OCI-LY1 (cell line): ENCODE results near the gene MYO1G.

Source experiments
- H2AFZ ChIP-seq: fragments of 200-600 bp; sonication (generic), shearing (Covaris generic); 2 replicates; pipeline ENCODE4 v1.6.0; 2014; ENCODE audit warnings: antibody characterized with exemption, mild to moderate bottlenecking, low read length
- H3F3A ChIP-seq: fragments of 200-600 bp; sonication (generic), shearing (Covaris generic); 2 replicates; pipeline ENCODE4 v1.6.0; 2014; ENCODE audit warnings: mild to moderate bottlenecking, antibody characterized with exemption, low read length, moderate library complexity; ENCODE audit not compliant: insufficient read depth
- H3K27ac ChIP-seq: fragments of 200-600 bp; sonication (generic); 2 replicates; pipeline ENCODE4 v1.5.1; 2014; ENCODE audit warnings: low read length, mixed run types, mild to moderate bottlenecking, low read depth; ENCODE audit not compliant: poor library complexity, severe bottlenecking
- H3K27me3 ChIP-seq: fragments of 200-600 bp; sonication (generic); 2 replicates; pipeline ENCODE4 v1.6.0; 2014; ENCODE audit warnings: antibody characterized with exemption, mild to moderate bottlenecking, low read length, moderate library complexity; ENCODE audit not compliant: insufficient read depth
- H3K36me3 ChIP-seq: fragments of 200-600 bp; sonication (generic); 2 replicates; pipeline ENCODE4 v1.6.1; 2014; ENCODE audit warnings: mild to moderate bottlenecking, antibody characterized with exemption, low read length, moderate library complexity, mixed read lengths; ENCODE audit not compliant: insufficient read depth
- H3K4me1 ChIP-seq: fragments of 200-600 bp; sonication (generic); 2 replicates; pipeline ENCODE4 v1.5.1; 2014; ENCODE audit warnings: mild to moderate bottlenecking, low read length, moderate library complexity; ENCODE audit not compliant: insufficient read depth, severe bottlenecking
- H3K4me2 ChIP-seq: fragments of 200-600 bp; sonication (generic), shearing (Covaris generic); 2 replicates; pipeline ENCODE4 v1.6.1; 2014; ENCODE audit warnings: low read length
- H3K4me3 ChIP-seq: fragments of 200-600 bp; sonication (generic); 2 replicates; pipeline ENCODE4 v1.5.1; 2014; ENCODE audit warnings: low read length, low read depth, mild to moderate bottlenecking, mixed read lengths; ENCODE audit not compliant: poor library complexity, severe bottlenecking
- H3K79me2 ChIP-seq: fragments of 200-600 bp; shearing (Covaris generic); 2 replicates; pipeline ENCODE4 v1.6.1; 2016; ENCODE audit warnings: mixed run types, low read length, mixed read lengths; ENCODE audit not compliant: insufficient read depth
- H3K9ac ChIP-seq: fragments of 200-600 bp; sonication (generic), shearing (Covaris generic); 2 replicates; pipeline ENCODE4 v1.6.1; 2014; ENCODE audit warnings: mild to moderate bottlenecking, low read length, mixed read lengths
- H3K9me2 ChIP-seq: fragments of 200-600 bp; sonication (generic), shearing (Covaris generic); 2 replicates; pipeline ENCODE4 v1.6.1; 2014; ENCODE audit warnings: low read depth, mild to moderate bottlenecking, low read length, mixed read lengths
- H3K9me3 ChIP-seq: fragments of 200-600 bp; shearing (Covaris generic); 2 replicates; pipeline ENCODE4 v1.6.1; 2014; ENCODE audit warnings: low read length, mixed read lengths
- H4K20me1 ChIP-seq: fragments of 200-600 bp; sonication (generic), shearing (Covaris generic); 2 replicates; pipeline ENCODE4 v1.6.0; 2016; ENCODE audit warnings: mild to moderate bottlenecking, low read length; ENCODE audit not compliant: insufficient read depth
- CTCF ChIP-seq: fragments of 200-600 bp; sonication (generic), shearing (Covaris generic); IDR thresholded peaks from 2 replicates; pipeline ENCODE4 v1.5.1; 2017; ENCODE audit warnings: mild to moderate bottlenecking, antibody characterized with exemption, low read length, moderate library complexity, mixed read lengths
- EZH2 ChIP-seq: fragments of 200-600 bp; sonication (generic), shearing (Covaris generic); IDR thresholded peaks from 2 replicates; pipeline ENCODE4 v1.8.0; 2017; ENCODE audit warnings: borderline replicate concordance, mixed run types, mild to moderate bottlenecking, antibody characterized with exemption, low read length, moderate library complexity, mixed read lengths

MYO1G gene

GRCh38 chr7:44912775-44913347 is 66.0 kb downstream of the MYO1G start:
- H2AFZ ChIP-seq = no peak overlapping the region
- no peak overlapping the region for H3K9ac ChIP-seq

More at GRCh38 chr7:44912775-44913347, 66.0 kb downstream of the MYO1G start:
- Histone ChIP-seq H4K20me1 (no peaks in the 10 kb centered on the region), H3K27me3 (no peaks in the 10 kb centered on the region), H3K4me1 (no peaks in the 10 kb centered on the region), H3K9me2 (no peaks in the 10 kb centered on the region), H3K4me3 (no peak overlapping the region), H3F3A (no peaks in the 10 kb centered on the region), H3K79me2 (no peaks in the 10 kb centered on the region), H3K27ac (no peak overlapping the region), H3K4me2 (no peak overlapping the region), H3K9me3 (no peaks in the 10 kb centered on the region), H3K36me3 (no peaks in the 10 kb centered on the region)
- TF ChIP-seq CTCF (no peak), EZH2 (no peak)
